Measurements from ENCODE around the gene SMCHD1. TPM values are rescaled to one million over a fixed set of nuclear protein-coding genes. Genes with fewer than 3 reads are reported as not detected.
"Not testable (repeated sequence)": the region's sequence is repeated elsewhere in the genome, so short reads cannot be mapped to it uniquely, and the experiment has no call there.

SMCHD1 gene
- total RNA-seq, 4 donors from 2014 or later = 57.2 to 204 (median 105) TPM

- H3K9me3 ChIP-seq = peaks cover 0 to 4% (median 1%) of the 10 kb centered on the region in 4 donors
- no peak overlapping the region for H3K4me3 ChIP-seq
- peaks cover 0 to 20% (median 0%) of the 10 kb centered on the region in 3 donors for H3K36me3 ChIP-seq
- H3K27me3 ChIP-seq = no peaks in the 10 kb centered on the region
- DNase-seq = no peak
- no peaks in the 10 kb centered on the region for H3K4me1 ChIP-seq
- no peak overlapping the region for H3K27ac ChIP-seq
- TF ChIP-seq CTCF (IDR thresholded peaks at IDR 0.05) (no peak), POLR2A (IDR thresholded peaks at IDR 0.05) (no peak)
Measured at GRCh38 chr18:2805970-2806943, 150.7 kb downstream of the SMCHD1 start.

- not testable (repeated sequence) for H3K36me3 ChIP-seq, H3K4me3 ChIP-seq, DNase-seq, H3K27me3 ChIP-seq, H3K9me3 ChIP-seq, H3K27ac ChIP-seq, H3K4me1 ChIP-seq
Measured at GRCh38 chr18:2808640-2809039, 153.1 kb downstream of the SMCHD1 start.

GRCh38 chr18:2809666-2810183 lies 154.2 kb downstream of the SMCHD1 start:
- H3K36me3 ChIP-seq, H3K9me3 ChIP-seq, H3K27ac ChIP-seq, H3K4me3 ChIP-seq, H3K4me1 ChIP-seq, H3K27me3 ChIP-seq, DNase-seq: not testable (repeated sequence)

- DNase-seq = no peak
- Histone ChIP-seq H3K4me1 (no peaks in the 10 kb centered on the region), H3K27ac (no peak overlapping the region), H3K9me3 (peaks cover 0 to 5% (median 2%) of the 10 kb centered on the region in 4 donors), H3K4me3 (no peak overlapping the region), H3K27me3 (no peaks in the 10 kb centered on the region), H3K36me3 (no peaks in the 10 kb centered on the region)
- TF ChIP-seq CTCF (IDR thresholded peaks at IDR 0.05) = no peak
Measured at GRCh38 chr18:2811416-2811815, 155.9 kb downstream of the SMCHD1 start.

- Histone ChIP-seq H3K9me3 (peaks cover 0 to 5% (median 2%) of the 10 kb centered on the region in 4 donors), H3K4me1 (no peaks in the 10 kb centered on the region), H3K27ac (no peak overlapping the region), H3K36me3 (no peaks in the 10 kb centered on the region), H3K4me3 (no peak overlapping the region), H3K27me3 (no peaks in the 10 kb centered on the region)
- no peak for TF ChIP-seq POLR2A (IDR thresholded peaks at IDR 0.05)
- no peak for TF ChIP-seq CTCF (IDR thresholded peaks at IDR 0.05)
- no peak for DNase-seq
Measured at GRCh38 chr18:2814928-2815327, 159.4 kb downstream of the SMCHD1 start.

- TF ChIP-seq CTCF (IDR thresholded peaks at IDR 0.05) (no peak), POLR2A (IDR thresholded peaks at IDR 0.05) (no peak)
Measured at GRCh38 chr18:2818281-2818680, 162.8 kb downstream of the SMCHD1 start.

More at GRCh38 chr18:2818281-2818680, 162.8 kb downstream of the SMCHD1 start:
- no peak overlapping the region for H3K27ac ChIP-seq
- no peaks in the 10 kb centered on the region for H3K27me3 ChIP-seq
- no peaks in the 10 kb centered on the region for H3K4me1 ChIP-seq
- no peaks in the 10 kb centered on the region for H3K36me3 ChIP-seq
- no peak overlapping the region for H3K4me3 ChIP-seq
- no peaks in the 10 kb centered on the region for H3K9me3 ChIP-seq
- no peak for DNase-seq

All from Peyer's patch (tissue), 4 donors.